HepG2 (cell line): ENCODE measurements around the gene LYSET. TPM values are rescaled to one million over a fixed set of nuclear protein-coding genes. Genes with fewer than 3 reads are reported as not detected.

Source experiments
- CBX5 ChIP-seq: sonication (generic); formaldehyde crosslinking; IDR thresholded peaks from 2 replicates; pipeline ENCODE4 v1.4.0; 2020; ENCODE audit warnings: missing genetic modification reagents, borderline replicate concordance
- DPF2 ChIP-seq: sonication (generic); formaldehyde crosslinking; IDR thresholded peaks from 2 replicates; pipeline ENCODE4 v1.4.0; 2020; ENCODE audit warnings: mild to moderate bottlenecking, low read depth, missing genetic modification reagents, borderline replicate concordance
- GTF3A ChIP-seq: sonication (generic); formaldehyde crosslinking; conservative IDR thresholded peaks from 2 replicates; pipeline ENCODE4 v1.4.0; 2020; ENCODE audit warnings: mild to moderate bottlenecking, missing genetic modification reagents
- GZF1 ChIP-seq: sonication (generic); formaldehyde crosslinking; IDR thresholded peaks from 2 replicates; pipeline ENCODE4 v1.5.1; 2020; ENCODE audit warnings: mild to moderate bottlenecking, missing genetic modification reagents
- HOXA3 ChIP-seq: sonication (generic); formaldehyde crosslinking; IDR thresholded peaks from 2 replicates; pipeline ENCODE4 v1.5.0; 2020; ENCODE audit warnings: missing genetic modification reagents
- MAFG ChIP-seq: sonication (generic); formaldehyde crosslinking; IDR thresholded peaks from 2 replicates; pipeline ENCODE4 v1.5.1; 2020; ENCODE audit warnings: mild to moderate bottlenecking, missing genetic modification reagents
- SIN3A ChIP-seq: IDR thresholded peaks from 2 replicates; pipeline ENCODE4 v1.6.1; 2011; ENCODE audit warnings: low read depth, mild to moderate bottlenecking, control low read depth, low read length, borderline replicate concordance
- SIX1 ChIP-seq: sonication (generic); formaldehyde crosslinking; IDR thresholded peaks from 2 replicates; pipeline ENCODE4 v1.4.0; 2020; ENCODE audit warnings: missing genetic modification reagents, borderline replicate concordance
- STAG1 ChIP-seq: sonication (generic); formaldehyde crosslinking; IDR thresholded peaks from 2 replicates; pipeline ENCODE4 v1.4.0; 2020; ENCODE audit warnings: missing genetic modification reagents
- TAF1 ChIP-seq: sonication (generic); formaldehyde crosslinking; IDR thresholded peaks from 2 replicates; pipeline ENCODE4 v1.4.0; 2020; ENCODE audit warnings: missing genetic modification reagents
- ZNF253 ChIP-seq: sonication (generic); formaldehyde crosslinking; IDR thresholded peaks from 2 replicates; pipeline ENCODE4 v1.8.0; 2022; ENCODE audit warnings: mild to moderate bottlenecking, missing genetic modification reagents, borderline replicate concordance
- ZNF549 ChIP-seq: sonication (generic); formaldehyde crosslinking; IDR thresholded peaks from 2 replicates; pipeline ENCODE4 v1.5.0; 2020; ENCODE audit warnings: missing genetic modification reagents
- ZNF556 ChIP-seq: sonication (generic); formaldehyde crosslinking; IDR thresholded peaks from 2 replicates; pipeline ENCODE4 v1.4.0; 2020; ENCODE audit warnings: mild to moderate bottlenecking, missing genetic modification reagents, borderline replicate concordance
- ZNF589 ChIP-seq: sonication (generic); formaldehyde crosslinking; conservative IDR thresholded peaks from 2 replicates; pipeline ENCODE4 v1.8.0; 2022; ENCODE audit warnings: mild to moderate bottlenecking, moderate library complexity, missing genetic modification reagents
- polyA plus RNA-seq, 8 experiments: library from polyadenylated mRNA; depleted of rRNA in 3 of 8; stranded (reverse) in 7 of 8; unstranded in 1 of 8; fragments of >200 nt; fragmentation: Illumina TruSeq in 4 of 8; extraction: Trizol in 4 of 8; gene quantifications; 2 replicates each; pipeline versions ENCODE4 v1.2.1 to v1.2.3, GENCODE V29; 2011 to 2016; ENCODE audit warnings: low read depth in 4 of 8, missing spikeins in 1 of 8, mixed read lengths in 1 of 8; ENCODE audit not compliant: insufficient read depth in 1 of 8
- total RNA-seq, 5 experiments: library from RNA; depleted of rRNA; stranded (reverse); fragments of >200 nt; fragmentation: Illumina TruSeq; extraction: Trizol; gene quantifications; 2 replicates each; pipeline ENCODE4 v1.2.3, GENCODE V29; 2016; ENCODE audit warnings: low read depth in 1 of 5
- TF ChIP-seq, protein P1 (sequence below): sonication (generic); formaldehyde crosslinking; IDR thresholded peaks from 2 replicates; pipeline ENCODE4 v1.5.0; 2020; ENCODE audit warnings: missing genetic modification reagents, mild to moderate bottlenecking, borderline replicate concordance
- TF ChIP-seq, protein P2 (sequence below): sonication (generic); formaldehyde crosslinking; IDR thresholded peaks from 2 replicates; pipeline ENCODE4 v1.5.1; 2020; ENCODE audit warnings: missing genetic modification reagents, mild to moderate bottlenecking, borderline replicate concordance
- TF ChIP-seq, protein P3 (sequence below): sonication (generic); formaldehyde crosslinking; IDR thresholded peaks from 2 replicates; pipeline ENCODE4 v1.5.1; 2020; ENCODE audit warnings: mild to moderate bottlenecking, missing genetic modification reagents, moderate library complexity
- TF ChIP-seq, protein P4 (sequence below): sonication (generic); formaldehyde crosslinking; conservative IDR thresholded peaks from 2 replicates; pipeline ENCODE4 v1.5.0; 2020; ENCODE audit warnings: missing genetic modification reagents
- TF ChIP-seq, protein P5 (sequence below): sonication (generic); formaldehyde crosslinking; IDR thresholded peaks from 2 replicates; pipeline ENCODE4 v1.4.0; 2020; ENCODE audit warnings: missing genetic modification reagents
- TF ChIP-seq, protein P6 (sequence below): sonication (generic); formaldehyde crosslinking; IDR thresholded peaks from 2 replicates; pipeline ENCODE4 v1.4.0; 2020; ENCODE audit warnings: mild to moderate bottlenecking, missing genetic modification reagents

Gene LYSET
- total and polyA plus RNA-seq, 2 of the 13 experiments (the other 11 are each of a cell fraction or from before 2014, with no cell fraction given): 19.1 to 36.6 TPM

DNA sequence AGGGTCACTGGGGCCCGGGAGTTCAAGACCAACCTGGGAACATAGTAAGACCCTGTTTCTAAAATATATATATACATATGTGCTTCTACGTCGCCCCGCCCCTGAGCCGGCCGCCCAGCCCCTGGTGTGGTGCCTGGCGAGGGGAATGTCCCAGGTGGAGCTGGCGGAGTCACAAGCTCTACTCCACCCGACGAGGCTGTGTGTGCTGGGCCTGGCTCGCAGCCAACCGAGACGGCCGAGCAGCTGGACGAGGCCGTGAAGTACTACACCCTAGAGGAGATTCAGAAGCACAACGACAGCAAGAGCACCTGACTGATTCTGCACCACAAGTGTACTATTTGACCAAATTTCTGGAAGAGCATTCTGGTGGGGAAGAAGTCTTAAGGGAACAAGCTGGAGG lies 47.3 kb upstream of the LYSET start (continued):
- TF ChIP-seq, protein P1, sequence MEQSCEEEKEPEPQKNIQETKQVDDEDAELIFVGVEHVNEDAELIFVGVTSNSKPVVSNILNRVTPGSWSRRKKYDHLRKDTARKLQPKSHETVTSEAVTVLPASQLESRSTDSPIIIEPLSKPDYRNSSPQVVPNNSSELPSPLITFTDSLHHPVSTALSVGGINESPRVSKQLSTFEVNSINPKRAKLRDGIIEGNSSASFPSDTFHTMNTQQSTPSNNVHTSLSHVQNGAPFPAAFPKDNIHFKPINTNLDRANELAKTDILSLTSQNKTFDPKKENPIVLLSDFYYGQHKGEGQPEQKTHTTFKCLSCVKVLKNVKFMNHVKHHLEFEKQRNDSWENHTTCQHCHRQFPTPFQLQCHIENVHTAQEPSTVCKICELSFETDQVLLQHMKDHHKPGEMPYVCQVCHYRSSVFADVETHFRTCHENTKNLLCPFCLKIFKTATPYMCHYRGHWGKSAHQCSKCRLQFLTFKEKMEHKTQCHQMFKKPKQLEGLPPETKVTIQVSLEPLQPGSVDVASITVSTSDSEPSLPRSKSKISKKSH (CRISPR knock-in tag): no peak
- TF ChIP-seq SIX1 (CRISPR knock-in tag) (no peak), STAG1 (CRISPR knock-in tag) (peak; percentile 47), SIN3A (peak; percentile 19; the same call in 1 of the 2 replicates), DPF2 (CRISPR knock-in tag) (no peak), TAF1 (no peak), ZNF253 (CRISPR knock-in tag) (no peak), MAFG (CRISPR knock-in tag) (no peak), GZF1 (CRISPR knock-in tag) (no peak), HOXA3 (CRISPR knock-in tag) (0 out of 2 replicates have a peak, but pooled peaks have one; percentile 21), ZNF556 (no peak), ZNF589 (CRISPR knock-in tag) (no peak), GTF3A (CRISPR knock-in tag) (no peak), ZNF549 (CRISPR knock-in tag) (no peak), CBX5 (CRISPR knock-in tag) (no peak)
- TF ChIP-seq, protein P2, sequence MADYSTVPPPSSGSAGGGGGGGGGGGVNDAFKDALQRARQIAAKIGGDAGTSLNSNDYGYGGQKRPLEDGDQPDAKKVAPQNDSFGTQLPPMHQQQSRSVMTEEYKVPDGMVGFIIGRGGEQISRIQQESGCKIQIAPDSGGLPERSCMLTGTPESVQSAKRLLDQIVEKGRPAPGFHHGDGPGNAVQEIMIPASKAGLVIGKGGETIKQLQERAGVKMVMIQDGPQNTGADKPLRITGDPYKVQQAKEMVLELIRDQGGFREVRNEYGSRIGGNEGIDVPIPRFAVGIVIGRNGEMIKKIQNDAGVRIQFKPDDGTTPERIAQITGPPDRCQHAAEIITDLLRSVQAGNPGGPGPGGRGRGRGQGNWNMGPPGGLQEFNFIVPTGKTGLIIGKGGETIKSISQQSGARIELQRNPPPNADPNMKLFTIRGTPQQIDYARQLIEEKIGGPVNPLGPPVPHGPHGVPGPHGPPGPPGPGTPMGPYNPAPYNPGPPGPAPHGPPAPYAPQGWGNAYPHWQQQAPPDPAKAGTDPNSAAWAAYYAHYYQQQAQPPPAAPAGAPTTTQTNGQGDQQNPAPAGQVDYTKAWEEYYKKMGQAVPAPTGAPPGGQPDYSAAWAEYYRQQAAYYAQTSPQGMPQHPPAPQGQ: no peak
- TF ChIP-seq, protein P3, sequence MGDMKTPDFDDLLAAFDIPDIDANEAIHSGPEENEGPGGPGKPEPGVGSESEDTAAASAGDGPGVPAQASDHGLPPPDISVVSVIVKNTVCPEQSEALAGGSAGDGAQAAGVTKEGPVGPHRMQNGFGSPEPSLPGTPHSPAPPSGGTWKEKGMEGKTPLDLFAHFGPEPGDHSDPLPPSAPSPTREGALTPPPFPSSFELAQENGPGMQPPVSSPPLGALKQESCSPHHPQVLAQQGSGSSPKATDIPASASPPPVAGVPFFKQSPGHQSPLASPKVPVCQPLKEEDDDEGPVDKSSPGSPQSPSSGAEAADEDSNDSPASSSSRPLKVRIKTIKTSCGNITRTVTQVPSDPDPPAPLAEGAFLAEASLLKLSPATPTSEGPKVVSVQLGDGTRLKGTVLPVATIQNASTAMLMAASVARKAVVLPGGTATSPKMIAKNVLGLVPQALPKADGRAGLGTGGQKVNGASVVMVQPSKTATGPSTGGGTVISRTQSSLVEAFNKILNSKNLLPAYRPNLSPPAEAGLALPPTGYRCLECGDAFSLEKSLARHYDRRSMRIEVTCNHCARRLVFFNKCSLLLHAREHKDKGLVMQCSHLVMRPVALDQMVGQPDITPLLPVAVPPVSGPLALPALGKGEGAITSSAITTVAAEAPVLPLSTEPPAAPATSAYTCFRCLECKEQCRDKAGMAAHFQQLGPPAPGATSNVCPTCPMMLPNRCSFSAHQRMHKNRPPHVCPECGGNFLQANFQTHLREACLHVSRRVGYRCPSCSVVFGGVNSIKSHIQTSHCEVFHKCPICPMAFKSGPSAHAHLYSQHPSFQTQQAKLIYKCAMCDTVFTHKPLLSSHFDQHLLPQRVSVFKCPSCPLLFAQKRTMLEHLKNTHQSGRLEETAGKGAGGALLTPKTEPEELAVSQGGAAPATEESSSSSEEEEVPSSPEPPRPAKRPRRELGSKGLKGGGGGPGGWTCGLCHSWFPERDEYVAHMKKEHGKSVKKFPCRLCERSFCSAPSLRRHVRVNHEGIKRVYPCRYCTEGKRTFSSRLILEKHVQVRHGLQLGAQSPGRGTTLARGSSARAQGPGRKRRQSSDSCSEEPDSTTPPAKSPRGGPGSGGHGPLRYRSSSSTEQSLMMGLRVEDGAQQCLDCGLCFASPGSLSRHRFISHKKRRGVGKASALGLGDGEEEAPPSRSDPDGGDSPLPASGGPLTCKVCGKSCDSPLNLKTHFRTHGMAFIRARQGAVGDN (CRISPR knock-in tag): peak; percentile 49
- TF ChIP-seq, protein P4, sequence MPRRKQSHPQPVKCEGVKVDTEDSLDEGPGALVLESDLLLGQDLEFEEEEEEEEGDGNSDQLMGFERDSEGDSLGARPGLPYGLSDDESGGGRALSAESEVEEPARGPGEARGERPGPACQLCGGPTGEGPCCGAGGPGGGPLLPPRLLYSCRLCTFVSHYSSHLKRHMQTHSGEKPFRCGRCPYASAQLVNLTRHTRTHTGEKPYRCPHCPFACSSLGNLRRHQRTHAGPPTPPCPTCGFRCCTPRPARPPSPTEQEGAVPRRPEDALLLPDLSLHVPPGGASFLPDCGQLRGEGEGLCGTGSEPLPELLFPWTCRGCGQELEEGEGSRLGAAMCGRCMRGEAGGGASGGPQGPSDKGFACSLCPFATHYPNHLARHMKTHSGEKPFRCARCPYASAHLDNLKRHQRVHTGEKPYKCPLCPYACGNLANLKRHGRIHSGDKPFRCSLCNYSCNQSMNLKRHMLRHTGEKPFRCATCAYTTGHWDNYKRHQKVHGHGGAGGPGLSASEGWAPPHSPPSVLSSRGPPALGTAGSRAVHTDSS (CRISPR knock-in tag): no peak
- TF ChIP-seq, protein P5, sequence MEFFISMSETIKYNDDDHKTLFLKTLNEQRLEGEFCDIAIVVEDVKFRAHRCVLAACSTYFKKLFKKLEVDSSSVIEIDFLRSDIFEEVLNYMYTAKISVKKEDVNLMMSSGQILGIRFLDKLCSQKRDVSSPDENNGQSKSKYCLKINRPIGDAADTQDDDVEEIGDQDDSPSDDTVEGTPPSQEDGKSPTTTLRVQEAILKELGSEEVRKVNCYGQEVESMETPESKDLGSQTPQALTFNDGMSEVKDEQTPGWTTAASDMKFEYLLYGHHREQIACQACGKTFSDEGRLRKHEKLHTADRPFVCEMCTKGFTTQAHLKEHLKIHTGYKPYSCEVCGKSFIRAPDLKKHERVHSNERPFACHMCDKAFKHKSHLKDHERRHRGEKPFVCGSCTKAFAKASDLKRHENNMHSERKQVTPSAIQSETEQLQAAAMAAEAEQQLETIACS (CRISPR knock-in tag): no peak
- TF ChIP-seq, protein P6, sequence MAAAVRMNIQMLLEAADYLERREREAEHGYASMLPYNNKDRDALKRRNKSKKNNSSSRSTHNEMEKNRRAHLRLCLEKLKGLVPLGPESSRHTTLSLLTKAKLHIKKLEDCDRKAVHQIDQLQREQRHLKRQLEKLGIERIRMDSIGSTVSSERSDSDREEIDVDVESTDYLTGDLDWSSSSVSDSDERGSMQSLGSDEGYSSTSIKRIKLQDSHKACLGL: no peak
